ENCODE measurements around the gene RPTOR. TPM values are rescaled to one million over a fixed set of nuclear protein-coding genes. Genes with fewer than 3 reads are reported as not detected.

Gene RPTOR
- total RNA-seq, 1 experiment from 2014 or later: 10.1 TPM

GRCh38 chr17:80640366-80641084, 95.9 kb downstream of the RPTOR start:
- DNase-seq (ENCODE audit: low read depth): no peak

GRCh38 chr17:80643326-80644099, 98.9 kb downstream of the RPTOR start:
- DNase-seq (ENCODE audit: low read depth): no peak

- DNase-seq (ENCODE audit: low read depth): no peak
Measured at GRCh38 chr17:80644536-80644935, 99.9 kb downstream of the RPTOR start.

GRCh38 chr17:80645706-80646325, 101.2 kb downstream of the RPTOR start:
- DNase-seq (ENCODE audit: low read depth): no peak

GRCh38 chr17:80646328-80646727, 101.7 kb downstream of the RPTOR start:
- DNase-seq (ENCODE audit: low read depth): no peak

- DNase-seq (ENCODE audit: low read depth): peak; percentile 95
Measured at GRCh38 chr17:80647746-80648145, 103.1 kb downstream of the RPTOR start.

- no peak for DNase-seq (ENCODE audit: low read depth)
Measured at GRCh38 chr17:80649200-80649644, 104.6 kb downstream of the RPTOR start.

- peak; percentile 89 for DNase-seq (ENCODE audit: low read depth)
Measured at GRCh38 chr17:80649672-80650330, 105.2 kb downstream of the RPTOR start.

- no peak for DNase-seq (ENCODE audit: low read depth)
Measured at GRCh38 chr17:80650331-80650672, 105.7 kb downstream of the RPTOR start.

GRCh38 chr17:80650751-80651518, 106.3 kb downstream of the RPTOR start:
- DNase-seq (ENCODE audit: low read depth): no peak

- DNase-seq (ENCODE audit: low read depth): no peak
Measured at GRCh38 chr17:80652756-80653330, 108.2 kb downstream of the RPTOR start.

GRCh38 chr17:80653856-80654255, 109.2 kb downstream of the RPTOR start:
- DNase-seq (ENCODE audit: low read depth): no peak

GRCh38 chr17:80655608-80656007, 111.0 kb downstream of the RPTOR start:
- DNase-seq (ENCODE audit: low read depth): no peak

- peak; percentile 12 for DNase-seq (ENCODE audit: low read depth)
Measured at GRCh38 chr17:80656590-80656989, 112.0 kb downstream of the RPTOR start.

GRCh38 chr17:80657561-80657960, 112.9 kb downstream of the RPTOR start:
- DNase-seq (ENCODE audit: low read depth): no peak

GRCh38 chr17:80658821-80659220, 114.2 kb downstream of the RPTOR start:
- DNase-seq (ENCODE audit: low read depth): no peak

GRCh38 chr17:80659651-80660050, 115.0 kb downstream of the RPTOR start:
- DNase-seq (ENCODE audit: low read depth): no peak

GRCh38 chr17:80660527-80661198, 116.0 kb downstream of the RPTOR start:
- DNase-seq (ENCODE audit: low read depth): no peak

GRCh38 chr17:80662557-80662956, 117.9 kb downstream of the RPTOR start:
- no peak for DNase-seq (ENCODE audit: low read depth)

GRCh38 chr17:80663781-80664206, 119.2 kb downstream of the RPTOR start:
- DNase-seq (ENCODE audit: low read depth): no peak

All from RPMI7951 (cell line).